Vagina (tissue), 2 donors: ENCODE measurements around the gene CTSE.

Experiments
- POLR2A ChIP-seq, 2 donors: fragments of 450-650 bp; IDR thresholded peaks; one replicate each; pipeline ENCODE4 v1.6.1; 2017; ENCODE audit warnings: antibody characterized with exemption in 2 of 2, mild to moderate bottlenecking in 2 of 2, moderate library complexity in 2 of 2
- TF ChIP-seq, protein P1 (sequence below), 3 experiments: fragments of 450-650 bp in 2 of 3; fragments of 200-600 bp in 1 of 3; sonication (generic) in 1 of 3; IDR thresholded peaks; one replicate each; pipeline ENCODE4 v1.5.1; 2017 to 2019; ENCODE audit warnings: antibody characterized with exemption in 3 of 3, mild to moderate bottlenecking in 2 of 3, moderate library complexity in 2 of 3

DNA sequence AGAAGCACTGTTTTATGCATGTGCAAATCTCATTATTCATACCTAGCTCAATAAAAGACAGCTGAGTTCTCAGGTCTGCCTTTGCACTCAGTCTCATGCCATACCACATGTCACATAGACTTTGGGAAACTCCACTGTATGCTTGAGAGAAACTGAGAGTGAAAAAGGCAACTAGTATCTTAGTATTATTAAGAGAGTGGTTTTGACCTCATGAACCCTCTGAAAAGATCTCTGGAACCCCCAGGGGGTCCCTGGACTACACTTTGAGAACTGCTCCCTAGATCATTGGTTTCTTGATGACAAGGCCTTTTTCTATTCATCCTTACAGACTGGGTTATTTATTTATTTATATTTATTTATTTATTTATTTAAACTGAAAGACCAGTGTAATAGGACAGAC is 25.6 kb upstream of the CTSE start:
- TF ChIP-seq, protein P1, sequence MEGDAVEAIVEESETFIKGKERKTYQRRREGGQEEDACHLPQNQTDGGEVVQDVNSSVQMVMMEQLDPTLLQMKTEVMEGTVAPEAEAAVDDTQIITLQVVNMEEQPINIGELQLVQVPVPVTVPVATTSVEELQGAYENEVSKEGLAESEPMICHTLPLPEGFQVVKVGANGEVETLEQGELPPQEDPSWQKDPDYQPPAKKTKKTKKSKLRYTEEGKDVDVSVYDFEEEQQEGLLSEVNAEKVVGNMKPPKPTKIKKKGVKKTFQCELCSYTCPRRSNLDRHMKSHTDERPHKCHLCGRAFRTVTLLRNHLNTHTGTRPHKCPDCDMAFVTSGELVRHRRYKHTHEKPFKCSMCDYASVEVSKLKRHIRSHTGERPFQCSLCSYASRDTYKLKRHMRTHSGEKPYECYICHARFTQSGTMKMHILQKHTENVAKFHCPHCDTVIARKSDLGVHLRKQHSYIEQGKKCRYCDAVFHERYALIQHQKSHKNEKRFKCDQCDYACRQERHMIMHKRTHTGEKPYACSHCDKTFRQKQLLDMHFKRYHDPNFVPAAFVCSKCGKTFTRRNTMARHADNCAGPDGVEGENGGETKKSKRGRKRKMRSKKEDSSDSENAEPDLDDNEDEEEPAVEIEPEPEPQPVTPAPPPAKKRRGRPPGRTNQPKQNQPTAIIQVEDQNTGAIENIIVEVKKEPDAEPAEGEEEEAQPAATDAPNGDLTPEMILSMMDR (IDR thresholded peaks at IDR 0.05) = no peak
- no peak for TF ChIP-seq POLR2A (IDR thresholded peaks at IDR 0.05)
